HepG2 (cell line): ENCODE measurements around the gene SLC22A23.

Experiments used
- EZH2 ChIP-seq: conservative IDR thresholded peaks from 2 replicates; pipeline ENCODE4 v1.6.1; 2012; ENCODE audit warnings: mild to moderate bottlenecking, low read depth, low read length, moderate library complexity
- FIP1L1 ChIP-seq: fragments of 200-400 bp; formaldehyde crosslinking; IDR thresholded peaks from 2 replicates; pipeline ENCODE4 v1.6.1; 2018; ENCODE audit warnings: low read depth, mild to moderate bottlenecking, low read length, moderate library complexity, borderline replicate concordance; ENCODE audit not compliant: insufficient read depth
- TF ChIP-seq, protein P1 (sequence below): sonication (generic); formaldehyde crosslinking; IDR thresholded peaks from 2 replicates; pipeline ENCODE4 v1.5.0; 2020; ENCODE audit warnings: mild to moderate bottlenecking, missing genetic modification reagents, moderate library complexity
- TF ChIP-seq, protein P2 (sequence below): sonication (generic); formaldehyde crosslinking; IDR thresholded peaks from 2 replicates; pipeline ENCODE4 v1.5.1; 2020; ENCODE audit warnings: mild to moderate bottlenecking, missing genetic modification reagents, borderline replicate concordance

GRCh38 chr6:3457710-3458602 lies 1.1 kb upstream of the SLC22A23 start:
- TF ChIP-seq, protein P1, sequence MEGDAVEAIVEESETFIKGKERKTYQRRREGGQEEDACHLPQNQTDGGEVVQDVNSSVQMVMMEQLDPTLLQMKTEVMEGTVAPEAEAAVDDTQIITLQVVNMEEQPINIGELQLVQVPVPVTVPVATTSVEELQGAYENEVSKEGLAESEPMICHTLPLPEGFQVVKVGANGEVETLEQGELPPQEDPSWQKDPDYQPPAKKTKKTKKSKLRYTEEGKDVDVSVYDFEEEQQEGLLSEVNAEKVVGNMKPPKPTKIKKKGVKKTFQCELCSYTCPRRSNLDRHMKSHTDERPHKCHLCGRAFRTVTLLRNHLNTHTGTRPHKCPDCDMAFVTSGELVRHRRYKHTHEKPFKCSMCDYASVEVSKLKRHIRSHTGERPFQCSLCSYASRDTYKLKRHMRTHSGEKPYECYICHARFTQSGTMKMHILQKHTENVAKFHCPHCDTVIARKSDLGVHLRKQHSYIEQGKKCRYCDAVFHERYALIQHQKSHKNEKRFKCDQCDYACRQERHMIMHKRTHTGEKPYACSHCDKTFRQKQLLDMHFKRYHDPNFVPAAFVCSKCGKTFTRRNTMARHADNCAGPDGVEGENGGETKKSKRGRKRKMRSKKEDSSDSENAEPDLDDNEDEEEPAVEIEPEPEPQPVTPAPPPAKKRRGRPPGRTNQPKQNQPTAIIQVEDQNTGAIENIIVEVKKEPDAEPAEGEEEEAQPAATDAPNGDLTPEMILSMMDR, result no peak
- no peak for TF ChIP-seq EZH2
- TF ChIP-seq, protein P2, sequence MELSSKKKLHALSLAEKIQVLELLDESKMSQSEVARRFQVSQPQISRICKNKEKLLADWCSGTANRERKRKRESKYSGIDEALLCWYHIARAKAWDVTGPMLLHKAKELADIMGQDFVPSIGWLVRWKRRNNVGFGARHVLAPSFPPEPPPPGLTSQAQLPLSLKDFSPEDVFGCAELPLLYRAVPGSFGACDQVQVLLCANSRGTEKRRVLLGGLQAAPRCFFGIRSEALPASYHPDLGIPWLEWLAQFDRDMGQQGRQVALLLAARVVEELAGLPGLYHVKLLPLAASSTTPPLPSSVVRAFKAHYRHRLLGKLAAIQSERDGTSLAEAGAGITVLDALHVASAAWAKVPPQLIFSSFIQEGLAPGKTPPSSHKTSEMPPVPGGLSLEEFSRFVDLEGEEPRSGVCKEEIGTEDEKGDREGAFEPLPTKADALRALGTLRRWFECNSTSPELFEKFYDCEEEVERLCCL (CRISPR knock-in tag), result no peak
- no peak for TF ChIP-seq FIP1L1
